Stimulated activated CD4-positive, alpha-beta T cell treated with anti-CD3 and anti-CD28 coated beads, TNF-alpha, amount 100 ng/mL, for 4 hours (primary cell): ENCODE data around the gene TMEM190.

Experiments used
- DNase-seq, 3 experiments: peaks; one replicate each; pipeline ENCODE4 v3.0.0-alpha.2; 2020; ENCODE audit warnings: low read depth in 3 of 3

TMEM190 gene

DNA sequence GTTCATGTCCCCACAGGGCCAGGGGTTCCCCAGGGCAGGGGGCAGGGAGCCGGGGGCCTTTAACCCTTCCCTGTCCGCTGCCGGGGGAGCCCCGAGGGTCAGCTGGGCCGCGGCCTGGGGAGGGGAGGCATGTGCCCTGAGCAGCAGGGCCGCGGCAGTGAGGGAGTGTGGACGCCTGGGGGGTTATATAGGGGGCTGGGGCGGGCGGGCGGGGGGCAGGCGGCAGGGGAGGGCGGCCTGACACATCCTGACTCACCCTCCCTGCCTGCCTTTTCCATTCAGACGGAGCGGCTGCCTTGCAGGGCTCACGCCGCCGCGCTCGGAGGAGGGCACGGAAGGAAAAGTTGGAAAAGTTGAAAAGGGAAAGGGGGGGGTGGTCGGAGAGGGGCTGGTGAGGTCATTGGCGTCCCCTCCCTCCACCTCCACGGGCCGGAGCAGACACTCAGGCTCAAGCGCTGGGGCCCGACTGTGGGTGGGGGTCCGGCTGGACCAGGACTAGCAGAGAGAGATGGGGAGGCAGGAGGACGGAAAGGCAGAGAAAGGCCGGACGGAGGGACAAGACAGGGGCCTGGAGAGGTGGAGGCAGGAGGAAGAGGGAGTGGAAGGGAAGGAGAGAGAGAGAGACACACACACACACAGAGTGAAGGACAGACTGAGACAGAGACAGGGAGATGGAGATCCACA, 6.2 kb upstream of the TMEM190 start, which contains the start of gene IL11:
IL11 (minus strand) TSS at position 159 of the 684 bp plus-strand sequence; CDS start at position 6, 153 bp downstream.
- DNase-seq = no peak

DNA sequence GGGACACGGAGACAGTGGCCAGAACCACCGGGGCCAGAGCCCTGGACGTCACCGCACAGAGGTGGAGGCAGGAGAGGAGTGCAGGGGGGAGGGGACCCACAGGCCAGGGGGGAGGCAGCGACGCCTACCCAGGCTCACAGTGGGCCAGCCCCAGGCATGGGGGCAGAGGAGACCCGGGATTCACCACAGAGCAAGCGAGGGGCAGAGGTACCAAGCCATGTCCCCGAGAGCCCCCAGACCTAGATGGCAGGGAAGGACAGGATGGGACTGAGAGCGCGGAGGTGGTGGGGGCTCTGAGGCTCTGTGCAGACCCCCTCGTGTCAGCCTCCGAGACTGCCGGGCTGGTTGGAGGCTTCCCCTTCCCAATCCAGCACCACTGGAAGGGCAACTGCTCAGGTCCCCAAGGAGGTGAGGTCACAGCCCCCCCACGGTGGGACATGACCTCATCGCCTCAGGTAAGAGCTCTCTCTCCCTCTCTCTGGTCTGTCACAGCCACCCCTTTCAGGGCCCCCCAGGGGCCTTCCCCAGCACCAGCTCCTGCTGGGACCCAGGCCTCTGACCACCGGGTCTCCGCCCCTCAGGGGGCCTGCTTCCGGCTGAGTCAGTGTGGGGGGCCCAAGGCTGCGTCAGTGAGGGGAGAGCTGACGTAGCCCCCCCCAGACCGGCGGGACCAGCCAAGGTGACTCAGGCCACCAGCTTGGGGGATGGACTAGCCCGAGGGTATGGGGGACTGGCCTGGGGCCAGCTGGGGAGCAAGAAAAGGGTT, 4.1 kb upstream of the TMEM190 start:
- no peak for DNase-seq

DNA sequence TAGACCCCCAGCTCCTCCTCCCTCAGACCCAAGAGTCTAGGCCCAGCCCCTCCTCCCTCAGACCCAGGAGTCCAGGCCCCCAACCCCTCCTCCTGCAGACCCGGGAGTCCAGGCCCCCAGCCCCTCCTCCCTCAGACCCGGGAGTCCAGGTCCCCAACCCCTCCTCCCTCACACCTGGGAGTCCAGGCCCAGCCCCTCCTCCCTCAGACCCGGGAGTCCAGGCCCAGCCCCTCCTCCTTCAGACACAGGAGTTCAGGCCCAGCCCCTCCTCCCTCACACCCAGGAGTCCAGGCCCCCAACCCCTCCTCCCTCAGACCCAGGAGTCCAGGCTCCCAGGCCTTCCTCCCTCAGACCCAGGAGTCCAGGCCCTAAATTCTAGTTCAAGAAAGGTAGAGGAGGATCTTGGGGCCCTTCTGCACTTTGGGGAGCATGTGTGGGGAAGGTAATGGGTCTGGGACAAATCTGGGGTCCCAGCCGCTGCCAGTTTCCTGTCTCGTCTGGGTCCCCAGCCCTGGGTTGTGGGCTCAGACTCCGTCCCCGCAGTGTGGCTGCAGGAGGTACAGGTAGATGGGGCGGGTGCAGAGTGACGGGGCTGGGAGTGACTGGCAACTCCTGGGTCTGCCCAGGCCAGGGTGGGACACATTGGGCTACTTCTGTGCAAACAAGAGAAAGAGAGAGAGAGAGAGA, 3.2 kb upstream of the TMEM190 start:
- no peak for DNase-seq

DNA sequence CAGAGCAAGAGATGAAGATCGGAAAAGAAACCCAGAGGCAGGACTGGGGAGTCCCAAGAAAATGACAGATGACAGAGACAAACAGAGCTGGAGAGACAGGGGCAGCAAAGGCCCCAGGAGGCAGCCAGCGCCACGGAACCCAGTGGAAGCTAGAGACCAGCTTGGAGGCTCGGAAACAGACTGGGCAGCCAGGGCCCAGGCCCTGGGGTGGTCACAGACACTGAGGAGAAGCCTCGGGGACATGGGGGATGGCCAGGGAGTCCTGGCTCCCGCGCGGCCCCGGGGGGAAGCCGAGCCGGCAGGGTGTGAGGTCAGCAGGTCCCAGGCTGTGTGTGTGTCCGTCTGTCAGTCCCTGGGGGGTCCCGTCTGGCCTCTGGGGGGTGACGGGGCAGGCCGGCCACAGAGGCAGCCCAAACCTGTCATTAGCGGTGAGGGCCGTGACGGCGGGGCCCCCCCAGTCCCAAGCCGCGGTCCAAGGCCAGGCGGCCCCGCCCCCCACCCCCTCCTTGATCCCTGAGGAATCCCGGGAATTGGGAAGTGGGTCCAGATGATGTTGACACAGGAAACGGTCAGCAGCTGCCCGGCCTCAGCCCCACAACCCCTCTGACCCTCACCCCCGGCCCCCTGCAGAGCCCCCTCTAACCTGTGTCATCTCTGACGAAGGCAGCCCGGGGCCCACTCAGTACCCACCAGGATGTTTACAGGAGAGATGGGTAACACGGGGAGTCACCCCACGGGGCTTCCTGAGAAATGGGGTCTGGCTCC, 2.5 kb upstream of the TMEM190 start:
- no peak for DNase-seq

DNA sequence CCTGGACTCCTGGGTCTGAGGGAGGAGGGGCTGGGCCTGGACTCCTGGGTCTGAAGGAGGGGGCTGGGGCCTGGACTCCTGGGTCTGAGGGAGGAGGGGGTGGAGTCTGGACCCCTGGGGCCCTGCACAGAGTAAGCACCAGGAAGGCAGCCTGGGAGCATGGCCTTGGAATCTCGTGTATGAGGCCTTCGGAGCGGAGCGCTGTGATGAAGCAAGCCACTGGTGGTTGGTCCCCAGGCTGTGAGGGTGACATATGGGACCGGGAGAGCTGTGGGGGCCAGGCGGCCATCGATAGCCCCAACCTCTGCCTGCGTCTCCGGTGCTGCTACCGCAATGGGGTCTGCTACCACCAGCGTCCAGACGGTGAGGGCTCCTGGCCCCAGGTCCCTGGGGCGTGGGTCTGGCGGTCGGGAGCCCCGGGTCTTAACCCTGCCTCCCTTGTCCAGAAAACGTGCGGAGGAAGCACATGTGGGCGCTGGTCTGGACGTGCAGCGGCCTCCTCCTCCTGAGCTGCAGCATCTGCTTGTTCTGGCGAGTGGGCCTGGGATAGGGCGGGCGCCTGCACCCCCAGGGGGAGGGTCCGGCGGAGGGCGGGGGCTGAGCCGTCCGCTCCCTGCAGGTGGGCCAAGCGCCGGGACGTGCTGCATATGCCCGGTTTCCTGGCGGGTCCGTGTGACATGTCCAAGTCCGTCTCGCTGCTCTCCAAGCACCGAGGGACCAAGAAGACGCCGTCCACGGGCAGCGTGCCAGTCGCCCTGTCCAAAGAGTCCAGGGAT, 918 bp downstream of the TMEM190 start:
- DNase-seq = no peak

DNA sequence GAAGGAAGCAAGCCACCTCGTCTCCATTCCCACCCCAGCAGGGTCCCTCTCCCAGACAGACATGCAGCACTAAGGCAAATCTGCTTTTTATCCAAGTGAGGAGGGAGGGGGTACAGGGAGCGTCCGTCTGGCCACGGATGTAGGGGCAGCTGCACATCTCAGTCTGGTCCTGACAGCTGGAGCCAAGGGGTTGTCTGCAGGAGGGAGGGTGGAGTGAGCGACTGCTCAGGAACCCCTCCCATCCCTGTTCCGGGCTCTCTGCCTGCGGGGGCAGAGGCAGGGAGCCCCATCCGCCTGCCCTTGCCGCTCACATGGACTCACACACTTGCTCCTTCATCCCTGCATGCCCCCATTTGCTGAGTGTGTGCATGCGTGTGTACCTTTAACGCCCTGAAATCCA, 2.5 kb downstream of the TMEM190 start:
- DNase-seq = no peak

DNA sequence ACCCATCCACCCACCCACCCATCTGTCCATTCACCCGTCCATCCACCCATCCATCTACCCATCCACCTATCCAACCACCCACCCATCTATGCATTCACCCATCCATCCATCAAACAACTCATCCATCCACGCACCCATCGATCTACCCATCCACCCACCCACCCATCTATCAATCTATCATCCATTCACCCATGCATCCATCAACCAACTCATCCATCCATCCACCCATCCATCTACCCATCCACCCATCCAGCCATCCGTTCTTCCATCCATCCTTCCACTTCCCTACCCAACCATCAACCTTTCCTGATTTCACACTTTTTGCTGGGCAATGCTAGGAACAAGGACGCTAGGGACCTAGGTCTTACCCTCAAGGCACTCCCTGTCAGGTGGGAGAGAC, 5.4 kb downstream of the TMEM190 start:
- no peak for DNase-seq

DNA sequence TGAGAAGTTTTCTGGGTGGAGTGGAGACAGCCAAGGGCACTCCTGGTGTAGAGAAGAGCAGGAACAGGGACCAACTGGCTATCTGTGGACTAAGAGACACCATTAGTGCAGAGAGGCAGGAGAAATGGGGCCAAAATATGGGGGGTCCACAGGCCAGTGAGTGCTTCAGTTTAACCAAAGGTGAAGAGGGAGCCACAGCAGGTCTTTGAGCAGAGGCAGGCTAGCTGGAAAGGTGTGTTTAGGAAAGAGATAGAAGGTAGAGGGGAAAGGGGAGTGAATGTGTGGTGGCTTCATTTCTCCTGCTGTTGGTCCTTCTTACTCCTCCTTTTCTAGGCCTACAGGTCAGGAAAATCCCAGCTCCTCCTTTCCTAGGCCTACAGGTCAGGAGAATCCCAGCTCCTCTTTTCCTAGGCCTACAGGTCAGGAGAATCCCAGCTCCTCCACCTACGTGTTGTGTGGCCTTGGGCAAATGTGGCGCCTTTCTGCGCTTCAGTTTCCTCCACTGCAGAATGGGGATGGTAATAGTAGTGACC, 6.0 kb downstream of the TMEM190 start:
- no peak for DNase-seq

DNA sequence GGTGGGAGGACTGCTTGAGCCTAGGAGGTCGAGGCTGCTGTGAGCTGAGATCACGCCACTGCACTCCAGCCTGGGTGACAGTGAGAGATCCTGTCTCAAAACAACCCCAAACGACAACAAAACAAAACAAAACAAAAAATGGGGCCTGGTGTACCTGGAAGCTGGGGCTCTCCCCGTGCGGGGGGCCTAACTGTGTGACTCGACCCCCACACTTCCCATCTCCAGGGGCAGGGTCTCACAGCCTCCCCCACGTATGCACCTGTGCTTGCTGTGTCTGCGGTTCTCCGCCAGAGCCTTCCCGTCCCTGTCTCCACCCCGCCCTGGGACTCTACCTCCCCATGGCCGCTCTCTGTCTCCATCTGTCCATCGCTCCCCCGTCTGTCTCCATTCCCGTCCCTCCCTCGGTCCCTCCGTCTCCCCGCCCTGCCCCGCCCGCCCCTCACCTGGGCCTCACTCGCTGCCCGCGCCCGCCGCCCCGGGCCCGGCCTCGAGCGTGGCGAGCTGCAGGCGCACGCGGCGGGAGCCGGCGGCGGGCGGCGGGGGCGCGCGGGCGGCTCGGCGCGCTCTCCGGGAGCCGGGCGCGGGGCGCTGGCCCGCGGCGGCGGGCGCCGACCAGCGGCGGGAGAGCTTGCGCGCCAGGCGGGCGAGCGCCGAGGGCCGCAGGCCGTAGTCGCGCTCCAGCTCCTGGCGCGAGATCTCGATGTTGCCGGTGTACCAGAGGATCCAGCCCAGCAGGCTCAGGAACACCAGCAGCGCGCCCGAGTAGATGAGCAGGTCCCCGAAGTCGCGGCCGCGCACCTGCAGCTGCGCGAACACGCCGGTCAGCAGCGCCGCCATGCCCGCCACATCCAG, 6.9 kb downstream of the TMEM190 start:
- DNase-seq = peak in 2 of 3 experiments; percentile 24 to 43

DNA sequence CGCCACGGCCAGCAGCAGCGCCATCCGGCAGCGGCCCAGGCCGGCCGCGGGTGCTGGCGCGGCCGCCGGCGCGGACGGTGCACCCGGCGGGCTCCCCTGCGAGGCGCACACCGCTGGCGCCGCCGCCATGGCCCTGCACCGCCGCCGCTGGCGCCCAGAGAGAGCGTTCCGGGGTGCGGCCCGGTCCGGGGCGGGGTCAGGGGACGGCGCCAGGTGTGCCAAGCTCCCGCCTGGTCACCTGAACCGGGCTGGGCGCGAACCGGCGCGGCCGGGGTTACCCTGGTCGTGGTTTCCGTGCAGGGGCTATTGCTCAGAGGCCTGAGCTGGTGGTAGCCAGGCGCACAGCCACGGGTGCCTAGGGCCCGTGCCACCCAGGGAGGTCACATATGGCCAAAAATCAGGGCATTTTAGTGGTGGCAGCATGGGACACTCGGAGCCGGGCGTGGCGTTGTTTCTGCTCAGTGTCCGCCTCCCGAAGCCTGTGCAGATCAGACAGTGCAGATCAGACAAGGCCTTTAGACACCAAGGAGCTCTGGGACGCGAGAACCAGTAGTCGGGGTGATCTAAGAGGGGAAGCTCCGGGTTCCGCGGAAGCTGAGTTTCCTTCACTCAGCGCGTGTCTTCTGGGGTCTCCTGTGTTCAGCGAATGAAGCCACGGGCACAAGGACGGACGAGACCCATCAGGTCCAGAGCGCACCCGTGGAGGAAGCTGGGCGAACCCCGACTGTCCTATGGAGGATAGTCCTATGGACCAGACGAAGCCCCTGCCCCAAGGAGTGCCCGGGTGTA, 7.7 kb downstream of the TMEM190 start, which contains the start of gene TMEM238:
TMEM238 (minus strand) TSS at position 162 of the 789 bp plus-strand sequence; CDS start at position 129, 33 bp downstream.
- DNase-seq = peak in 1 of 3 experiments; percentile 47

DNA sequence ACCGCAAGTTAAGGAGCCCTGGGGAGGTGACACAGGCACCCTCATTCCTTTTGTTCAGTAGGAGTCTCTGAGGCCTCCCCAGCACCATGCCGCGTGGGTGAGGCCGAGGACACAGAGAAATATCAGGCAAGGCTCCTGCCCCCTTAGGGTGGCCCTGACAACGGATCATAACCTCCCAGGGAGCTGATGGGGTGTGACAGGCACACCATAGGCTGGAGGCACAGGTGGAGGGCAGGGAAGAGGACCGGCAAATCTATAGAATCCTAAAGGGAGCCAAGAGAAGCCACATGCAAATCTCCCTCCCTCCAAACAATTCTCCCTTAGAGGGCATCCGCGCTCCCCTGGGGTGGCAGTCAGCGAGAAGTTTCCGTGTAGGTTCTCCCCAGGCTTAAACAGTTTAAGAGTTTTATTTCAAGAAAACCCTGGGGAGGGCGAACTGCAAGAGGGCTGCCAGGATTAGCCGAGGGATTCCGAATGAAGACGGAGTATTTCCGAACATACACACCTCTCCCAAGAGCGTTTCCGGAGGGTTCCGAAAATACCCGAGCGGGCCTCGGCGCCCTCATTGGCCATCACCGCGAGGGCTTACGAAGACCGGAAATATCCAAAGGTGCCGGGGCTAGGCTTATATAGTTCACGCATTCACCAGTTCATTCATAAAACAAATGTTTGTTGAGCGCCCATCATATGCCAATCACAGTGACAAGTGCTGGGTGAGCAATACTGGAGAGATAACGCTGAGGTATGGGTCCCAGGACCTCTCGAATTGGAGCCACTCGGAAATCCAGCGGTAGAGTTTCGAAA, 8.5 kb downstream of the TMEM190 start:
- DNase-seq = peak; percentile 87 to 91 (median 91)

DNA sequence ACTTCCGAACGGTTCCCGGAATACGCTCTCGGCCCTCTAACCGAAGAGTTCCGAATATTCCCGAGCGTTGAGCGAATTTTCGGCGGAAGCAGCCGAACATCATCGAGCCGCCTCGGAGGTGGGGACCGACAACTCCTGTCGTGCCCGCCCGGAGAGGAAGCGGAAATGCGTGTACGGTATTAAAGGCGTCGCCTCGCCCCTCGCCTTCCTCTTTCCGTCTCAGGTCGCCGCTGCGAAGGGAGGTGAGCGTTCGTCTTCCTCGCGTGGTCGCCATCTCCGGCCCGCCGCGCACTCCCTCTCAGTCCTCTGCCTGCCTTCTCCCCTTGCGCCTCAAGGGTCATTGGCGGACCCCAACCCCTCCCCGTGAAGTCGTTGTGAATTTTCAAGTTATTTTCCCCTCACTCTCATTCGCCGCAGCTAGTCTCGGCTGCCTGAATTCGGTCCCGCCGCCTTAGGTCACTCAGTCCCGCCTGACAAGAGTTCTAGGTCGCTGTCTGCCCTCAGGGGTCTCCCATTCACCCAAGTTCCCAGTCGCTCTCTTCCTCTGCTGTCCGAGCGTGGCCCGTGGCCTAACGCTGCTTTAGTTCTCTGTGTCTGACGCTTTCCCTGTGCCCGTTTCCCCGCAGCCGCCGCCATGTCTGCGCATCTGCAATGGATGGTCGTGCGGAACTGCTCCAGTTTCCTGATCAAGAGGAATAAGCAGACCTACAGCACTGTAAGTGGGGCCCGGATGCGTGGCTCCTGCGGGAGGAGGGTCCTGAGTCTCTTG, 9.3 kb downstream of the TMEM190 start, which contains the start of gene RPL28:
RPL28 (plus strand) TSS at position 209 of the 769 bp plus-strand sequence; CDS start at position 635, 426 bp downstream.
- DNase-seq = peak; percentile 95 to 98 (median 97)

DNA sequence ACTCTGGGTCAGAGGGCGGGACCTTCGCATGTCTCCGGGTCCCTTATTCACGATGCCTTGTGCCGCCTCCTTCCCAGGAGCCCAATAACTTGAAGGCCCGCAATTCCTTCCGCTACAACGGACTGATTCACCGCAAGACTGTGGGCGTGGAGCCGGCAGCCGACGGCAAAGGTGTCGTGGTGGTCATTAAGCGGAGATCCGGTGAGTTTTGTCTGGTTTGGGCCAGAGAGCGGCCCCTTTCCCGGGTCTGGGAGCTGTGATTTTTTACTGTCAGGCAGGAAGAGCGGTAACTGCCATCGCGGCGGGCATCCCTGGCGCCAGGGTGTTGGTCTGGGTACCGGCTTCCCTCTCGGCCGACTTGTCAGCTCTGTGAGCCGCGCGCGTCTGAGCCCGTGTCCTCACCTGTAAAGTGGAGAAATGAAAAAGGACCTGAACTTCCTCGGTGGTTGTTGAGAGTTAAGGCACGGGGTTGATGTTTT, 9.9 kb downstream of the TMEM190 start:
- DNase-seq = no peak

DNA sequence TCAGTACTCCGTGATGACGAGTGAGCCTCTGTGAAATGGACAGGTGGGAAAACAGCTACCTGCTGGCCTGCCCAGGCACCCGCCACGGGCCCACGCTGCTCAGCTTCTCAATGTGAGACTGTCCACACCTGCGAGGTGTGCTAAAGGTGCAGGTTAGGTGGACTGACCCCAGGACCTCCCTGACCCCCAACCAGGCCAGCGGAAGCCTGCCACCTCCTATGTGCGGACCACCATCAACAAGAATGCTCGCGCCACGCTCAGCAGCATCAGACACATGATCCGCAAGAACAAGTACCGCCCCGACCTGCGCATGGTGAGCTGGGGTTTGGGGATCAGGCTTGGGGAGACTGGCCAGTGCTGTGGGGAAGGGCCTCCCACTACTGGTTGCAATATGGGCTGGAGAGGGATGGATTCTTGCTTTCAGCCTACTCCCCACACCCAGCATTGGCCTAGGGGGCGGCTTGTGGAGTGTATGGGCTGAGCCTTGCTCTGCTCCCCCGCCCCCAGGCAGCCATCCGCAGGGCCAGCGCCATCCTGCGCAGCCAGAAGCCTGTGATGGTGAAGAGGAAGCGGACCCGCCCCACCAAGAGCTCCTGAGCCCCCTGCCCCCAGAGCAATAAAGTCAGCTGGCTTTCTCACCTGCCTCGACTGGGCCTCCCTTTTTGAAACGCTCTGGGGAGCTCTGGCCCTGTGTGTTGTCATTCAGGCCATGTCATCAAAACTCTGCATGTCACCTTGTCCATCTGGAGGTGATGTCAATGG, 11.3 kb downstream of the TMEM190 start:
- DNase-seq = no peak

DNA sequence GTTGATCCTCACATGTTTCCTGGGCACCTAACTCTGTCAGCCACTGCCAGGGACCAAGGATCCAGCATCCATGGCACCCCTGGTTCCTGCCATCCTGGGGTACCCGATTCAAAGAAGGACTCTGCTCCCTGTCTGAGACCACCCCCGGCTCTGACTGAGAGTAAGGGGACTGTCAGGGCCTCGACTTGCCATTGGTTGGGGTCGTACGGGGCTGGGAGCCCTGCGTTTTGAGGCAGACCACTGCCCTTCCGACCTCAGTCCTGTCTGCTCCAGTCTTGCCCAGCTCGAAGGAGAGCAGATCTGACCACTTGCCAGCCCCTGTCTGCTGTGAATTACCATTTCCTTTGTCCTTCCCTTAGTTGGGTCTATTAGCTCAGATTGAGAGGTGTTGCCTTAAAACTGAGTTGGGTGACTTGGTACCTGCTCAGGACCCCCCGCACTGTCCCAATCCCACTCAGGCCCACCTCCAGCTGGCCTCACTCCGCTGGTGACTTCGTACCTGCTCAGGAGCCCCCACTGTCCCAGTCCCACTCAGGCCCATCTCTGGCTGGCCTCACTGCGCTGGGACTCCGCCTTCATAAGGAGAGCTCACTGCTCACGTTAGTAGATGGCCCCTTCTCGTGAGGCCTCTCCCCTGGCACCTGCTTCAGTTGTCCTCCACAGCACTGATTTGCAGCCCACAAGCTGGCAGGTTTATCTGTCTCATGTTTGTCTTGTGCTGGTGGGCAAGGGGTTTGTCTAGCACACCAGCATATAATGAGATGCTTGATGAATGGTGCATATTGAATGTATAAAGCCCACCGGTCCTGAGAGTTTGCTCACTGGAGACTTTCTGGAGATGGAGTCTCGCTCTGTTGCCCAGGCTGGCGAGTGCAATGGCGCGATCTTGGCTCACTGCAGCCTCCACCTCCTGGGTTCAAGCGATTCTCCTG, 13.0 kb downstream of the TMEM190 start:
- no peak for DNase-seq
